Measurements from ENCODE around the gene ENPP1.

The ENPP1 gene

GRCh38 chr6:131808460-131809269 is 845 bp downstream of the ENPP1 start:
- peaks cover 10% of the 10 kb centered on the region for H3K4me1 ChIP-seq
- no peak for TF ChIP-seq CTCF (IDR thresholded peaks at IDR 0.05)
- no peaks in the 10 kb centered on the region for H3K9me3 ChIP-seq (ENCODE audit: control insufficient read depth, low read length)
- H3K9ac ChIP-seq, result peak overlapping the region; percentile 61
- H3K36me3 ChIP-seq (ENCODE audit: control insufficient read depth, insufficient read depth, low read length), result no peaks in the 10 kb centered on the region
- H3K27me3 ChIP-seq (ENCODE audit: control insufficient read depth, insufficient read depth, low read length), result no peaks in the 10 kb centered on the region
- H3K79me2 ChIP-seq, result peaks cover 25% of the 10 kb centered on the region
- peak overlapping the region; percentile 70 for H3K4me3 ChIP-seq (ENCODE audit: low read depth, low read length)
- peak overlapping the region; percentile 91 for H3K27ac ChIP-seq
- peak overlapping the region; percentile 76 for H2AFZ ChIP-seq
- H3K4me2 ChIP-seq (ENCODE audit: low read length), result peak overlapping the region; percentile 76

DNA sequence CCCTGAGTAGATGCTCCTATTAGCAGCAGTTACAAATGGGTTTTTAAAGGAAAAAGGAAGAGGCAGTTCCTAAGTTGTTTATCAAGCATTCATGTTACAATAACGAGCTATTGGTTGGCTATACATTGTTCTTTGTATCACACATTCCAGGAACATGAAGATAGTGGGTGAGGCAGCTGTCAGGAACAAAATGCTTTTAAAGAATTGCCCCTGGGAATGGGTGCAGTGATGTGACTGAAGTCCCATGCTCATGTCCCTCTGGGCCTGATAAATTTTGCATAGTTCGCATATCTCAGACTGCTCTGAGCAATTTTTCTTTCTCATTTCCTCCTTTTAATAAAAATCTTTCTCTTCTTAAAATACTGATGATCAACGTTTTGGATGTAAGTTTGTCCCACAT is 3.7 kb downstream of the ENPP1 start:
- no peak overlapping the region for H2AFZ ChIP-seq
- H3K9ac ChIP-seq, result no peak overlapping the region
- no peaks in the 10 kb centered on the region for H3K36me3 ChIP-seq (ENCODE audit: control insufficient read depth, insufficient read depth, low read length)
- peaks cover 42% of the 10 kb centered on the region for H3K79me2 ChIP-seq
- H3K27ac ChIP-seq, result no peak overlapping the region
- no peaks in the 10 kb centered on the region for H3K27me3 ChIP-seq (ENCODE audit: control insufficient read depth, insufficient read depth, low read length)
- H3K9me3 ChIP-seq (ENCODE audit: control insufficient read depth, low read length), result no peaks in the 10 kb centered on the region
- no peak overlapping the region for H3K4me2 ChIP-seq (ENCODE audit: low read length)
- no peak for TF ChIP-seq CTCF (IDR thresholded peaks at IDR 0.05)
- H3K4me1 ChIP-seq, result peaks cover 27% of the 10 kb centered on the region
- H3K4me3 ChIP-seq (ENCODE audit: low read depth, low read length), result no peak overlapping the region

- Histone ChIP-seq H3K9ac (no peak overlapping the region), H3K4me1 (peaks cover 39% of the 10 kb centered on the region), H3K27me3 (ENCODE audit: control insufficient read depth, insufficient read depth, low read length) (no peaks in the 10 kb centered on the region), H3K4me2 (ENCODE audit: low read length) (no peak overlapping the region), H3K36me3 (ENCODE audit: control insufficient read depth, insufficient read depth, low read length) (no peaks in the 10 kb centered on the region), H3K79me2 (peaks cover 54% of the 10 kb centered on the region), H2AFZ (no peak overlapping the region), H3K9me3 (ENCODE audit: control insufficient read depth, low read length) (no peaks in the 10 kb centered on the region), H3K27ac (peak overlapping the region; percentile 21), H3K4me3 (ENCODE audit: low read depth, low read length) (no peak overlapping the region)
- no peak for TF ChIP-seq CTCF (IDR thresholded peaks at IDR 0.05)
Measured at GRCh38 chr6:131813991-131814390, 6.2 kb downstream of the ENPP1 start.

DNA sequence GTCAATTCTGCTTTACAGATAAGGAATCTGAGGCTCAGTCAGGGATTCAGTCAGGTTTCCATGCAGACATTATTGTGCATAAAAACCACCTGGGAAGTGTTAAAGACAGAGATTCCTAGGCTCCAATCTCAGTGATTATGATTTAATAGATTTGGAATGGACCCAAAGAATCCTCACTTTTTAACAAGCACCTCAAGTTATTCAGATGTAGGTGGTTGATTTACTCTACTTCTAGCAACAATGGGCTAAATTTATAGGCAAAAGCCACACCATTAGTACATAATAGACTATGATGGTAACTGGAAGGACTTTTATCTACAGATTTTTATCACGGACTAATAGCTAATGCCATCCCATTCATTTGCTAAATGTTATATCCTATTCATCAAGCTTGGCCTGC is 9.0 kb downstream of the ENPP1 start:
- no peak overlapping the region for H3K9ac ChIP-seq
- no peak overlapping the region for H2AFZ ChIP-seq
- no peak overlapping the region for H3K4me3 ChIP-seq (ENCODE audit: low read depth, low read length)
- no peak overlapping the region for H3K4me2 ChIP-seq (ENCODE audit: low read length)
- no peaks in the 10 kb centered on the region for H3K27me3 ChIP-seq (ENCODE audit: control insufficient read depth, insufficient read depth, low read length)
- no peaks in the 10 kb centered on the region for H3K9me3 ChIP-seq (ENCODE audit: control insufficient read depth, low read length)
- H3K36me3 ChIP-seq (ENCODE audit: control insufficient read depth, insufficient read depth, low read length), result no peaks in the 10 kb centered on the region
- no peak for TF ChIP-seq CTCF (IDR thresholded peaks at IDR 0.05)
- H3K79me2 ChIP-seq, result peaks cover 55% of the 10 kb centered on the region
- peaks cover 63% of the 10 kb centered on the region for H3K4me1 ChIP-seq
- peak overlapping the region; percentile 26 for H3K27ac ChIP-seq
